ENCODE measurements around the gene PCDHGA6.

PCDHGA6 gene

DNA sequence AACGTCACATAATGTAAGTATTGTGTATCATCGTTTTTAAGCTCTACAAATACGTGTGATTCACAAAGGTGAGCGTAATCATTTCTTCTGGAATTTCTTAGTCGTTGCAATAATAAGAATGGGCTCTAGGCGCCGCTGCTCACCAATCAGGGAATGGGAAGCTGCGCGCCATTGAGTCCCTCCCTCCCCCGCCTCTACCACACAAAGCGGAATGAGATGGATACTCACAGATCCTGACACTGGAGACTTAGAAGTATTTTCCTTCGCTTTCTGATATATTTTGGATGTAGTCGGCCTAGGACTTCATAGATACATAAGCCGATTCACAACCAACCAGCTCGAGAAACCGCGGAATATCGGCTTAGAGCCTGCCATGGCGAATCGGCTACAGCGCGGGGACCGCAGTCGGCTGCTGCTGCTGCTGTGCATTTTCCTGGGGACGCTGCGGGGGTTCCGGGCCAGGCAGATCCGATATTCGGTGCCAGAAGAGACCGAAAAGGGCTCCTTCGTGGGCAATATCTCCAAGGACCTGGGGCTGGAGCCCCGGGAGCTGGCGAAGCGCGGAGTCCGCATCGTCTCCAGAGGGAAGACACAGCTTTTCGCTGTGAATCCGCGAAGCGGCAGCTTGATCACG, 47.3 kb downstream of the PCDHGA6 start, which contains the start of gene PCDHGA11:
Gene PCDHGA11, plus strand, starts transcription at position 197 of the 634 bp plus-strand sequence. Its CDS starts 177 bp downstream, at position 374.
- TF ChIP-seq, protein P1, sequence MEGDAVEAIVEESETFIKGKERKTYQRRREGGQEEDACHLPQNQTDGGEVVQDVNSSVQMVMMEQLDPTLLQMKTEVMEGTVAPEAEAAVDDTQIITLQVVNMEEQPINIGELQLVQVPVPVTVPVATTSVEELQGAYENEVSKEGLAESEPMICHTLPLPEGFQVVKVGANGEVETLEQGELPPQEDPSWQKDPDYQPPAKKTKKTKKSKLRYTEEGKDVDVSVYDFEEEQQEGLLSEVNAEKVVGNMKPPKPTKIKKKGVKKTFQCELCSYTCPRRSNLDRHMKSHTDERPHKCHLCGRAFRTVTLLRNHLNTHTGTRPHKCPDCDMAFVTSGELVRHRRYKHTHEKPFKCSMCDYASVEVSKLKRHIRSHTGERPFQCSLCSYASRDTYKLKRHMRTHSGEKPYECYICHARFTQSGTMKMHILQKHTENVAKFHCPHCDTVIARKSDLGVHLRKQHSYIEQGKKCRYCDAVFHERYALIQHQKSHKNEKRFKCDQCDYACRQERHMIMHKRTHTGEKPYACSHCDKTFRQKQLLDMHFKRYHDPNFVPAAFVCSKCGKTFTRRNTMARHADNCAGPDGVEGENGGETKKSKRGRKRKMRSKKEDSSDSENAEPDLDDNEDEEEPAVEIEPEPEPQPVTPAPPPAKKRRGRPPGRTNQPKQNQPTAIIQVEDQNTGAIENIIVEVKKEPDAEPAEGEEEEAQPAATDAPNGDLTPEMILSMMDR (IDR thresholded peaks at IDR 0.05; ENCODE audit: low read depth, low read length, missing control alignments) = peak; percentile 65
- peak within 1 kb of the TSS; percentile 70 for H3K4me3 ChIP-seq (ENCODE audit: low read depth, low read length)
- DNase-seq (ENCODE audit: low read depth) = no peak

DNA sequence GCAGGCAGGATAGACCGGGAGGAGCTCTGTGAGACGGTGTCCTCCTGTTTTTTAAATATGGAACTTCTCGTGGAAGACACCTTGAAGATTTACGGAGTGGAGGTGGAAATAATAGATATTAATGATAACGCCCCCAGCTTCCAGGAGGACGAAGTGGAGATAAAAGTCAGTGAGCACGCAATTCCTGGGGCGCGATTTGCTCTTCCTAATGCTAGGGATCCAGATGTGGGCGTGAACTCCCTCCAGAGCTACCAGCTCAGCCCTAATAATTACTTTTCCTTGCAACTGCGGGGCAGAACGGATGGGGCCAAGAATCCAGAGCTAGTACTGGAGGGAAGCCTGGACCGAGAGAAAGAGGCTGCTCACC, 47.8 kb downstream of the PCDHGA6 start:
- DNase-seq (ENCODE audit: low read depth) = no peak
- peak overlapping the region; percentile 70 for H3K4me3 ChIP-seq (ENCODE audit: low read depth, low read length)
- TF ChIP-seq, protein P1 (IDR thresholded peaks at IDR 0.05; ENCODE audit: low read depth, low read length, missing control alignments) = no peak

DNA sequence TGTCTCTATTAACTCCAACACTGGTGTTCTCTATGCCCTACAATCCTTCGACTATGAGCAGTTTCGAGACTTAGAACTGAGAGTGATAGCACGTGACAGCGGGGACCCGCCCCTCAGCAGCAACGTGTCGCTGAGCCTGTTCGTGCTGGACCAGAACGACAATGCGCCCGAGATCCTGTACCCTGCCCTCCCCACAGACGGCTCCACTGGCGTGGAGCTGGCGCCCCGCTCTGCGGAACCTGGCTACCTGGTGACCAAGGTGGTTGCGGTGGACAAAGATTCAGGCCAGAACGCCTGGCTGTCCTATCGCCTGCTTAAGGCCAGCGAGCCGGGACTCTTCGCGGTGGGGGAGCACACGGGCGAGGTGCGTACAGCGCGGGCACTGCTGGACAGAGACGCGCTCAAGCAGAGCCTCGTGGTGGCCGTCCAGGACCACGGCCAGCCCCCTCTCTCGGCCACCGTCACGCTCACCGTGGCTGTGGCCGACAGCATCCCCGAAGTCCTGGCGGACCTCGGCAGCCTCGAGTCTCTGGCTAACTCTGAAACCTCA, 49.1 kb downstream of the PCDHGA6 start:
- no peak for DNase-seq (ENCODE audit: low read depth)
- TF ChIP-seq, protein P1 (IDR thresholded peaks at IDR 0.05; ENCODE audit: low read depth, low read length, missing control alignments) = no peak
- H3K4me3 ChIP-seq (ENCODE audit: low read depth, low read length) = no peak overlapping the region

DNA sequence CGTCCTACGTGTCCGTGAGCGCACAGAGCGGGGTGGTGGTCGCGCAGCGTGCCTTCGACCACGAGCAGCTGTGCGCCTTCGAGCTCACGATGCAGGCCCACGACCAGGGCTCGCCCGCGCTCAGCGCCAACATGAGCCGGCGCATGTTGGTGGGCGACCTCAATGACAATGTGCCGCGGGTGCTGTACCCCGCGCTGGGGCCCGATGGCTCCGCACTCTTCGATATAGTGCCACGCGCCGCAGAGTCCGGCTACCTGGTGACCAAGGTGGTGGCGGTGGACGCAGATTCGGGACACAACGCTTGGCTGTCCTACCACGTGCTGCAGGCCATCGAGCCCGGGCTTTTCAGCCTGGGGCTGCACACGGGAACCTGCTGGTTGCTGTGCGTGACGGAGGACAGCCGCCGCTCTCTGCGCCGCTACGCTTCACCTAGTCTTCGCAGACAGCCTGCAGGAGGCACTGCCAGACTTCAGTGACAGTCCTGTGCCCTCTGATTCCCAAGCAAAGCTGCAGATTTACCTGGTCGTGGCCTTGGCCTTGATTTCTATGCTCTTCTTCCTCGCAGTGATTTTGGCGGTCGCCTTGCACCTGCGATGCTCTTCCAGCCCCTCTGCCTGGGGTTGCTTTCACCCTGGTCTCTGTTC, 54.2 kb downstream of the PCDHGA6 start:
- DNase-seq (ENCODE audit: low read depth) = no peak
- TF ChIP-seq, protein P1 (IDR thresholded peaks at IDR 0.05; ENCODE audit: low read depth, low read length, missing control alignments) = no peak

More for the DNA sequence above, 54.2 kb downstream of the PCDHGA6 start:
- no peak overlapping the region for H3K4me3 ChIP-seq (ENCODE audit: low read depth, low read length)
